H1 (cell line): Measurements from ENCODE around the gene HTR1D. TPM values are rescaled to one million over a fixed set of nuclear protein-coding genes. Genes with fewer than 3 reads are reported as not detected.

ENCODE experiments used
- FOSL1 ChIP-seq: IDR thresholded peaks from 2 replicates; pipeline ENCODE4 v1.6.1; 2011; ENCODE audit warnings: mild to moderate bottlenecking, low read depth, low read length, moderate library complexity; ENCODE audit not compliant: insufficient read depth
- NRF1 ChIP-seq: IDR thresholded peaks from 2 replicates; pipeline ENCODE4 v1.6.1; 2011; ENCODE audit warnings: mild to moderate bottlenecking, low read depth, low read length, improper control_type of control experiment
- polyA plus RNA-seq, 7 experiments: library from polyadenylated mRNA; depleted of rRNA in 3 of 7; stranded (reverse) in 5 of 7; unstranded in 2 of 7; fragments of >200 nt in 5 of 7; fragments of 200-250 nt in 2 of 7; gene quantifications; 1 replicate in 5 of 7; 2 replicates in 1 of 7; 4 replicates in 1 of 7; pipeline versions ENCODE4 v1.2.1 to v1.2.3, GENCODE V29; 2011 to 2013; ENCODE audit warnings: missing spikeins in 2 of 7, mixed read lengths in 2 of 7
- total RNA-seq: library from RNA; stranded (reverse); fragmentation: NEBNext Ultra II Directional; extraction: Animal tissue kit (Norgen Biotek cat#: 25700); gene quantifications from 2 replicates; pipeline ENCODE4 v1.2.1, GENCODE V29; 2021

Gene HTR1D
- total and polyA plus RNA-seq, 2 of the 8 experiments (the other 6 are each of a cell fraction or from before 2014, with no cell fraction given) = 8.8 to 11.5 TPM

GRCh38 chr1:23194119-23194984 lies 22.9 kb downstream of the HTR1D start (continued):
- TF ChIP-seq NRF1 = no peak
- no peak for TF ChIP-seq FOSL1
